Effector CD4-positive, alpha-beta T cell (primary cell): ENCODE results near the gene TAF1A.

ENCODE experiments used
- DNase-seq: peaks from one replicate; pipeline ENCODE4 v3.0.0-alpha.2; 2020

The TAF1A gene

GRCh38 chr1:222529916-222530315, 59.8 kb downstream of the TAF1A start:
- DNase-seq, result no peak

GRCh38 chr1:222529181-222529580, 60.6 kb downstream of the TAF1A start:
- no peak for DNase-seq

- no peak for DNase-seq
These were observed 63.8 kb downstream of the TAF1A start for GRCh38 chr1:222525951-222526350.

- no peak for DNase-seq
These were observed 65.9 kb downstream of the TAF1A start for GRCh38 chr1:222523852-222524251.

- DNase-seq, result no peak
These were observed 67.4 kb downstream of the TAF1A start for GRCh38 chr1:222522105-222522915.

- DNase-seq, result no peak
These were observed 68.2 kb downstream of the TAF1A start for GRCh38 chr1:222521299-222522104.
